ENCODE results near the gene RHBDL2.

GRCh38 chr1:38941527-38942019 lies at the start of gene RHBDL2:
- TF ChIP-seq EZH2 (IDR thresholded peaks at IDR 0.05; ENCODE audit: insufficient read depth, poor library complexity, severe bottlenecking) (no peak), EZH2phosphoT487 (IDR thresholded peaks at IDR 0.05; ENCODE audit: insufficient read depth, low read depth) (no peak)
